H9 (cell line): ENCODE measurements around the gene C1orf146. TPM values are rescaled to one million over a fixed set of nuclear protein-coding genes. Genes with fewer than 3 reads are reported as not detected.

ENCODE experiments used
- DNase-seq: peaks from one replicate; pipeline ENCODE4 v3.0.0-alpha.2; 2017
- H2AFZ ChIP-seq: one replicate; pipeline ENCODE4 v1.6.1; 2013; ENCODE audit warnings: mild to moderate bottlenecking, low read length, control low read depth, moderate library complexity
- H2AK5ac ChIP-seq: 2 replicates; pipeline ENCODE4 v1.6.1; 2013; ENCODE audit warnings: low read length, control low read depth, mixed read lengths; ENCODE audit not compliant: insufficient read length
- H2BK120ac ChIP-seq: one replicate; pipeline ENCODE4 v1.6.1; 2013; ENCODE audit warnings: low read depth, mild to moderate bottlenecking, low read length, control low read depth, inconsistent platforms; ENCODE audit not compliant: poor library complexity, severe bottlenecking
- H2BK12ac ChIP-seq: 2 replicates; pipeline ENCODE4 v1.6.1; 2013; ENCODE audit warnings: low read length, control low read depth, mixed read lengths, low read depth; ENCODE audit not compliant: insufficient read length
- H2BK15ac ChIP-seq: 2 replicates; pipeline ENCODE4 v1.6.1; 2013; ENCODE audit warnings: low read depth, low read length, control low read depth
- H2BK20ac ChIP-seq: one replicate; pipeline ENCODE4 v1.6.1; 2013; ENCODE audit warnings: low read depth, mild to moderate bottlenecking, low read length, control low read depth, inconsistent platforms; ENCODE audit not compliant: poor library complexity, severe bottlenecking
- H2BK5ac ChIP-seq: 2 replicates; pipeline ENCODE4 v1.6.1; 2013; ENCODE audit warnings: low read length, control low read depth, mixed read lengths; ENCODE audit not compliant: insufficient read length
- H3K14ac ChIP-seq: 2 replicates; pipeline ENCODE4 v1.6.1; 2013; ENCODE audit warnings: low read length, control low read depth; ENCODE audit not compliant: insufficient read depth
- H3K18ac ChIP-seq: 2 replicates; pipeline ENCODE4 v1.6.1; 2013; ENCODE audit warnings: low read depth, mild to moderate bottlenecking, mixed read lengths, low read length, control low read depth; ENCODE audit not compliant: insufficient read length
- H3K23ac ChIP-seq: 2 replicates; pipeline ENCODE4 v1.6.1; 2013; ENCODE audit warnings: low read length, control low read depth, mixed read lengths, low read depth; ENCODE audit not compliant: insufficient read length
- H3K23me2 ChIP-seq: 2 replicates; pipeline ENCODE4 v1.6.1; 2013; ENCODE audit warnings: low read depth, mild to moderate bottlenecking, mixed read lengths, low read length, control low read depth; ENCODE audit not compliant: insufficient read length, poor library complexity, severe bottlenecking
- H3K27ac ChIP-seq: 2 replicates; pipeline ENCODE4 v1.5.1; 2013; ENCODE audit warnings: low read length, control low read depth, mixed read lengths, low read depth; ENCODE audit not compliant: insufficient read length
- H3K27me3 ChIP-seq: 2 replicates; pipeline ENCODE4 v1.6.1; 2013; ENCODE audit warnings: low read length, control low read depth, inconsistent platforms; ENCODE audit not compliant: insufficient read depth
- H3K4ac ChIP-seq: 2 replicates; pipeline ENCODE4 v1.6.1; 2013; ENCODE audit warnings: low read depth, mild to moderate bottlenecking, control low read depth, inconsistent platforms, low read length, moderate library complexity
- H3K4me1 ChIP-seq: 2 replicates; pipeline ENCODE4 v1.6.1; 2013; ENCODE audit warnings: low read length, control low read depth, inconsistent platforms; ENCODE audit not compliant: insufficient read depth
- H3K4me2 ChIP-seq: 2 replicates; pipeline ENCODE4 v1.6.1; 2013; ENCODE audit warnings: low read length, control low read depth, mixed read lengths; ENCODE audit not compliant: insufficient read length, insufficient read depth
- H3K56ac ChIP-seq: 2 replicates; pipeline ENCODE4 v1.6.1; 2013; ENCODE audit warnings: low read depth, mild to moderate bottlenecking, mixed read lengths, low read length, control low read depth; ENCODE audit not compliant: insufficient read length
- H3K79me1 ChIP-seq: 2 replicates; pipeline ENCODE4 v1.6.1; 2013; ENCODE audit warnings: low read depth, mild to moderate bottlenecking, moderate library complexity, low read length, control low read depth, inconsistent platforms; ENCODE audit not compliant: insufficient read depth, poor library complexity, severe bottlenecking
- H3K79me2 ChIP-seq: 2 replicates; pipeline ENCODE4 v1.6.1; 2013; ENCODE audit warnings: low read length, control low read depth, inconsistent platforms; ENCODE audit not compliant: insufficient read depth
- H3K9ac ChIP-seq: 2 replicates; pipeline ENCODE4 v1.6.1; 2013; ENCODE audit warnings: low read length, control low read depth, mixed read lengths; ENCODE audit not compliant: insufficient read length; ENCODE audit errors: extremely low read depth
- H3K9me3 ChIP-seq: one replicate; pipeline ENCODE4 v1.6.1; 2013; ENCODE audit warnings: low read depth, low read length, inconsistent platforms; ENCODE audit not compliant: control insufficient read depth
- H3T11ph ChIP-seq: one replicate; pipeline ENCODE4 v1.6.1; 2013; ENCODE audit warnings: mild to moderate bottlenecking, low read length, control low read depth, inconsistent platforms
- H4K20me1 ChIP-seq: one replicate; pipeline ENCODE4 v1.6.1; 2013; ENCODE audit not compliant: control insufficient read depth, insufficient read length, insufficient read depth
- H4K5ac ChIP-seq: 2 replicates; pipeline ENCODE4 v1.6.1; 2013; ENCODE audit warnings: low read depth, mild to moderate bottlenecking, mixed read lengths, low read length, control low read depth; ENCODE audit not compliant: insufficient read length
- H4K8ac ChIP-seq: replicated peaks from 2 replicates; pipeline ENCODE4 v1.6.1; 2013; ENCODE audit warnings: low read length, control low read depth, mixed read lengths, low read depth; ENCODE audit not compliant: insufficient read length
- H4K91ac ChIP-seq: 2 replicates; pipeline ENCODE4 v1.6.1; 2013; ENCODE audit warnings: low read depth, mild to moderate bottlenecking, moderate library complexity, mixed read lengths, low read length, control low read depth; ENCODE audit not compliant: insufficient read length
- H3K27ac Mint-ChIP-seq, 3 experiments: 2 replicates in 2 of 3; 3 replicates in 1 of 3; pipeline ENCODE4 v1.8.0; 2020 to 2021; ENCODE audit warnings: mixed read lengths in 3 of 3, mild to moderate bottlenecking in 1 of 3, moderate library complexity in 1 of 3
- H3K27me3 Mint-ChIP-seq: 2 replicates; pipeline ENCODE4 v1.8.0; 2021; ENCODE audit warnings: low read depth, mild to moderate bottlenecking, moderate library complexity, mixed read lengths
- H3K36me3 Mint-ChIP-seq, 3 experiments: 2 replicates in 2 of 3; 3 replicates in 1 of 3; pipeline ENCODE4 v1.8.0; 2020 to 2021; ENCODE audit warnings: low read depth in 3 of 3, mixed read lengths in 3 of 3; ENCODE audit not compliant: insufficient read depth in 1 of 3
- H3K4me1 Mint-ChIP-seq, 2 experiments: 2 replicates each; pipeline ENCODE4 v1.8.0; 2020; ENCODE audit warnings: mixed read lengths in 2 of 2
- H3K4me3 Mint-ChIP-seq, 2 experiments: 2 replicates in 1 of 2; 3 replicates in 1 of 2; pipeline ENCODE4 v1.8.0; 2020 to 2021; ENCODE audit warnings: mild to moderate bottlenecking in 2 of 2, mixed read lengths in 2 of 2, moderate library complexity in 1 of 2
- H3K9me3 Mint-ChIP-seq, 2 experiments: 2 replicates in 1 of 2; 3 replicates in 1 of 2; pipeline ENCODE4 v1.8.0; 2020; ENCODE audit warnings: mild to moderate bottlenecking in 2 of 2, mixed read lengths in 2 of 2, moderate library complexity in 1 of 2
- CTCF ChIP-seq: fragments of 200-600 bp; sonication (generic); conservative IDR thresholded peaks from 3 replicates; pipeline ENCODE4 v1.8.0; 2021; ENCODE audit warnings: antibody characterized with exemption, mild to moderate bottlenecking
- total RNA-seq: library from RNA; stranded (reverse); gene quantifications from 2 replicates; pipeline ENCODE4 v1.2.1, GENCODE V29; 2021

C1orf146 gene
- total RNA-seq, 1 experiment from 2014 or later: not detected

DNA sequence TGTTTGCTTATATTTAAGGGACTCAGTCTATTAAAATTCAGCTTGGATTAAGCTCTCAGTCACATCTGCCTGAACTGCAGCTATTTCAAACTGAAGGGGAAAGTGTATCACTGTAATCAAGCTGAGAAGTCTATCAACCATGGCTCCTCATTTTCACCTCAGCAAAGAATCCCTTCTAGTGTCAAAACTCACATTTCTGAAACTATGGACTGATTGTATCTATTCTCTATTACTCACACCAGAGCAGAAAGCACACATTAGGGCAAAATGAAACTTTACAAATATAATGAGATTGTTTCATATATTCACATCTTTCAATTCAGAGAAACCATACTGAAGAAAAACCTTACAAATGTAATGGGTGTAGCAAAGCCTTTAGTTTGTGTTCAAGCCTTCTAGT lies 14.6 kb upstream of the C1orf146 start:
- Histone ChIP-seq H3K4ac (no peak overlapping the region), H3K18ac (no peak overlapping the region), H3K9me3 (no peaks in the 10 kb centered on the region), H3K4me2 (no peak overlapping the region), H3K27ac (no peak overlapping the region), H2AFZ (no peak overlapping the region), H2BK5ac (no peak overlapping the region), H3K56ac (no peak overlapping the region), H3K14ac (no peak overlapping the region), H3K23ac (no peak overlapping the region), H2BK15ac (no peak overlapping the region), H3K79me2 (no peaks in the 10 kb centered on the region), H2AK5ac (no peak overlapping the region), H2BK20ac (no peak overlapping the region), H3K4me1 (no peaks in the 10 kb centered on the region), H2BK12ac (no peak overlapping the region), H3K23me2 (no peaks in the 10 kb centered on the region), H3T11ph (no peak overlapping the region), H4K20me1 (no peaks in the 10 kb centered on the region), H2BK120ac (no peak overlapping the region), H4K8ac (no peak overlapping the region), H4K91ac (no peak overlapping the region), H4K5ac (no peak overlapping the region), H3K79me1 (no peaks in the 10 kb centered on the region), H3K27me3 (no peaks in the 10 kb centered on the region), H3K9ac (no peak overlapping the region)
- Mint-ChIP-seq H3K4me3 (no peak overlapping the region), H3K9me3 (0 out of 5 replicates have a peak, but pooled peaks cover 0 to 2% of the 10 kb centered on the region in 2 experiments), H3K4me1 (no peaks in the 10 kb centered on the region), H3K27me3 (no peaks in the 10 kb centered on the region; the same call in 1 of the 2 replicates), H3K27ac (no peak overlapping the region), H3K36me3 (no peaks in the 10 kb centered on the region)
- DNase-seq: no peak
- TF ChIP-seq CTCF: no peak
